Bone marrow (tissue), 2 donors: ENCODE results near the gene TM9SF4.
"Not testable (repeated sequence)": the region's sequence is repeated elsewhere in the genome, so short reads cannot be mapped to it uniquely, and the experiment has no call there.

Source experiments
- DNase-seq, 2 donors: peaks; one replicate each; lab custom pipeline; 2025; lab: John Stamatoyannopoulos, UW

Gene TM9SF4

GRCh38 chr20:32158943-32159660, 49.6 kb downstream of the TM9SF4 start:
- no peak for DNase-seq

- DNase-seq: no peak
Measured at GRCh38 chr20:32159766-32160221, 50.3 kb downstream of the TM9SF4 start.

- no peak for DNase-seq
Measured at GRCh38 chr20:32160341-32160740, 50.8 kb downstream of the TM9SF4 start.

GRCh38 chr20:32162351-32162750, 52.8 kb downstream of the TM9SF4 start:
- no peak for DNase-seq

GRCh38 chr20:32163951-32164350, 54.4 kb downstream of the TM9SF4 start:
- DNase-seq: no peak

GRCh38 chr20:32164984-32165735, 55.6 kb downstream of the TM9SF4 start:
- no peak for DNase-seq

- DNase-seq: no peak
Measured at GRCh38 chr20:32165836-32166545, 56.5 kb downstream of the TM9SF4 start.

GRCh38 chr20:32167552-32167951, 58.0 kb downstream of the TM9SF4 start:
- DNase-seq: no peak

GRCh38 chr20:32168184-32168910, 58.8 kb downstream of the TM9SF4 start:
- DNase-seq: no peak

GRCh38 chr20:32177696-32178095, 68.2 kb downstream of the TM9SF4 start:
- DNase-seq: not testable (repeated sequence)

GRCh38 chr20:32179515-32179914, 70.0 kb downstream of the TM9SF4 start:
- DNase-seq: no peak

- DNase-seq: no peak
Measured at GRCh38 chr20:32179934-32180333, 70.4 kb downstream of the TM9SF4 start.

GRCh38 chr20:32181606-32182005, 72.1 kb downstream of the TM9SF4 start:
- DNase-seq: no peak

GRCh38 chr20:32183947-32184635, 74.6 kb downstream of the TM9SF4 start:
- no peak for DNase-seq

GRCh38 chr20:32184961-32185603, 75.6 kb downstream of the TM9SF4 start:
- no peak for DNase-seq

- DNase-seq: no peak
Measured at GRCh38 chr20:32186506-32186905, 77.0 kb downstream of the TM9SF4 start.

- no peak for DNase-seq
Measured at GRCh38 chr20:32188376-32189122, 79.0 kb downstream of the TM9SF4 start.

- DNase-seq: no peak
Measured at GRCh38 chr20:32189123-32189410, 79.6 kb downstream of the TM9SF4 start.

GRCh38 chr20:32189691-32190615, 80.4 kb downstream of the TM9SF4 start:
- DNase-seq: peak in 1 of 2 donors; percentile 27
